Smooth muscle cell (in vitro differentiated cells): ENCODE data around the gene MYH6. TPM values are rescaled to one million over a fixed set of nuclear protein-coding genes. Genes with fewer than 3 reads are reported as not detected.

Experiments
- DNase-seq: peaks from one replicate; lab custom pipeline; 2025; ENCODE audit not compliant: unreplicated experiment; lab: John Stamatoyannopoulos, UW
- H2AFZ ChIP-seq: fragments of 200-600 bp; sonication (generic); 2 replicates; pipeline ENCODE4 v1.6.0; 2016; ENCODE audit warnings: antibody characterized with exemption, low read depth, mild to moderate bottlenecking
- H3F3A ChIP-seq: fragments of 200-600 bp; sonication (generic); 2 replicates; pipeline ENCODE4 v1.6.0; 2017; ENCODE audit warnings: antibody characterized with exemption, low read depth
- H3K27ac ChIP-seq: fragments of 200-600 bp; sonication (generic); 2 replicates; pipeline ENCODE4 v1.5.1; 2016; ENCODE audit warnings: low read depth, mild to moderate bottlenecking
- H3K27me3 ChIP-seq: fragments of 200-600 bp; sonication (generic); 2 replicates; pipeline ENCODE4 v1.6.1; 2016; ENCODE audit warnings: low read depth, mild to moderate bottlenecking
- H3K36me3 ChIP-seq: fragments of 200-600 bp; sonication (generic); 2 replicates; pipeline ENCODE4 v1.5.1; 2016; ENCODE audit warnings: low read depth
- H3K4me1 ChIP-seq: fragments of 200-600 bp; sonication (generic); 2 replicates; pipeline ENCODE4 v1.5.1; 2016; ENCODE audit warnings: low read depth
- H3K4me2 ChIP-seq: fragments of 200-600 bp; sonication (generic); 2 replicates; pipeline ENCODE4 v1.6.0; 2016; ENCODE audit warnings: mild to moderate bottlenecking
- H3K4me3 ChIP-seq: fragments of 200-600 bp; sonication (generic); 2 replicates; pipeline ENCODE4 v1.5.1; 2016; ENCODE audit warnings: mild to moderate bottlenecking
- H3K79me2 ChIP-seq: fragments of 200-600 bp; sonication (generic); 2 replicates; pipeline ENCODE4 v1.6.0; 2016; ENCODE audit warnings: low read depth, mild to moderate bottlenecking
- H3K9ac ChIP-seq: fragments of 200-600 bp; sonication (generic); 2 replicates; pipeline ENCODE4 v1.6.0; 2016; ENCODE audit warnings: low read depth
- H3K9me3 ChIP-seq: fragments of 200-600 bp; sonication (generic); replicated peaks from 2 replicates; pipeline ENCODE4 v1.5.1; 2016; ENCODE audit warnings: low read depth
- H4K20me1 ChIP-seq: fragments of 200-600 bp; sonication (generic); 2 replicates; pipeline ENCODE4 v1.6.0; 2016; ENCODE audit warnings: low read depth
- WGBS: methylation state at CpG from one replicate; pipeline ENCODE4 v1.1.7; 2016; ENCODE audit warnings: low lambda C conversion rate; 5-methylcytosine and 5-hydroxymethylcytosine counted together
- polyA plus RNA-seq: library from polyadenylated mRNA; unstranded; fragments of >200 nt; fragmentation: Nextera tagmentation; extraction: Ambion mirVana; gene quantifications from 2 replicates; pipeline ENCODE4 v1.2.1, GENCODE V29; 2016
- total RNA-seq: library from RNA; depleted of rRNA; stranded (reverse); fragments of >200 nt; gene quantifications from 2 replicates; pipeline ENCODE4 v1.2.3, GENCODE V29; 2014
- TF ChIP-seq, protein P1 (sequence below): fragments of 200-600 bp; sonication (generic); IDR thresholded peaks from 2 replicates; pipeline ENCODE4 v1.5.1; 2017; ENCODE audit warnings: borderline replicate concordance, mild to moderate bottlenecking, antibody characterized with exemption; ENCODE audit not compliant: insufficient read depth, poor library complexity, severe bottlenecking

The MYH6 gene
- total and polyA plus RNA-seq, 2 experiments from 2014 or later, result 0.23 TPM; not detected in 1

DNA sequence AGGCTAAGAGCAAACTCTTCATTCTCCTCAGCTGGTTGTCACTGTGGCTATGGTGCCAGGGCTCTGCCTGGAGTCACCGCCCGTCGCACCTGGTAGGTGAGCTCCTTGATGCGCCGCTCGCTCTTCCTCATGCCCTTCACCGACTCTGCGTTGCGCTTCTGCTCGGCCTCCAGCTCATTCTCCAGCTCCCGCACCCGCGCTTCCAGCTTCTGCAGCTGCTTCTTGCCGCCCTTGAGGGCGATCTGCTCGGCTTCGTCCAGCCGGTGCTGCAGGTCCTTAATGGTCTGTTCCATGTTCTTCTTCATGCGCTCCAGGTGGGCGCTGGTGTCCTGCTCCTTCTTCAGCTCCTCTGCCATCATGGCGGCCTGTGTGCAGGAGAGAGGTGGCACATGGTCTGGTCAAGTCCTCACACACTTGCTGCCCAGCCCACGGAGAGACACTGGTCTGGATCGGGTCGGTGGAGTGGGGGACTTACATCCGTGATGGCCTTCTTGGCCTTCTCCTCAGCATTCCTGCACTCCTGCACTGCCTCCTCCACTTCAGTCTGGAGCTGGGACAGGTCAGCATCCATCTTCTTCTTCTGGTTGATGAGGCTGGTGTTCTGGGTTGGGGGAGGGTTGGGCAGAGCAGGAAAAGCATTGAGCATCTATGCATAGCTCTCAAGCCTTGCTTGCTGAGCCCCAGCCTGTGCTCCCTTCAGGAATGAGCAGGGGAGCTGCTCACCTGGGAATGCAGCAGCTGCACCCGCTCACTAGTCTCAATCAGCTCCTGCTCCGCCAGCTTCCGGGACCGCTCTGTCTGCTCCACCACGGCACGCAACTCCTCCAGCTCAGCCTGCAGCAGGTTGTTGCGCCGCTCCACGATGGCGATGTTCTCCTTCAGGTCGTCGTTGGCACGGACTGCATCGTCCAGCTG, 7.1 kb upstream of the MYH6 start:
- Histone ChIP-seq H4K20me1 (no peaks in the 10 kb centered on the region), H3K4me2 (no peak overlapping the region), H3K4me1 (no peaks in the 10 kb centered on the region), H3K27me3 (no peaks in the 10 kb centered on the region), H3K27ac (no peak overlapping the region), H3K79me2 (no peaks in the 10 kb centered on the region), H3K9me3 (no peaks in the 10 kb centered on the region), H3K4me3 (no peak overlapping the region), H3K9ac (no peak overlapping the region), H3K36me3 (no peaks in the 10 kb centered on the region), H2AFZ (no peak overlapping the region), H3F3A (no peaks in the 10 kb centered on the region)
- no peak for DNase-seq
- 94% methylated on average over 39 of the region's 39 CpGs for WGBS
- TF ChIP-seq, protein P1, sequence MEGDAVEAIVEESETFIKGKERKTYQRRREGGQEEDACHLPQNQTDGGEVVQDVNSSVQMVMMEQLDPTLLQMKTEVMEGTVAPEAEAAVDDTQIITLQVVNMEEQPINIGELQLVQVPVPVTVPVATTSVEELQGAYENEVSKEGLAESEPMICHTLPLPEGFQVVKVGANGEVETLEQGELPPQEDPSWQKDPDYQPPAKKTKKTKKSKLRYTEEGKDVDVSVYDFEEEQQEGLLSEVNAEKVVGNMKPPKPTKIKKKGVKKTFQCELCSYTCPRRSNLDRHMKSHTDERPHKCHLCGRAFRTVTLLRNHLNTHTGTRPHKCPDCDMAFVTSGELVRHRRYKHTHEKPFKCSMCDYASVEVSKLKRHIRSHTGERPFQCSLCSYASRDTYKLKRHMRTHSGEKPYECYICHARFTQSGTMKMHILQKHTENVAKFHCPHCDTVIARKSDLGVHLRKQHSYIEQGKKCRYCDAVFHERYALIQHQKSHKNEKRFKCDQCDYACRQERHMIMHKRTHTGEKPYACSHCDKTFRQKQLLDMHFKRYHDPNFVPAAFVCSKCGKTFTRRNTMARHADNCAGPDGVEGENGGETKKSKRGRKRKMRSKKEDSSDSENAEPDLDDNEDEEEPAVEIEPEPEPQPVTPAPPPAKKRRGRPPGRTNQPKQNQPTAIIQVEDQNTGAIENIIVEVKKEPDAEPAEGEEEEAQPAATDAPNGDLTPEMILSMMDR, result no peak

GRCh38 chr14:23414254-23414653, 6.2 kb upstream of the MYH6 start:
- H2AFZ ChIP-seq, result no peak overlapping the region
- no peak overlapping the region for H3K9ac ChIP-seq
- H3K27me3 ChIP-seq, result no peaks in the 10 kb centered on the region
- no peak overlapping the region for H3K27ac ChIP-seq
- no peak overlapping the region for H3K4me2 ChIP-seq
- no peak overlapping the region for H3K4me3 ChIP-seq
- no peak for DNase-seq
- no peaks in the 10 kb centered on the region for H3K9me3 ChIP-seq
- H3K36me3 ChIP-seq, result no peaks in the 10 kb centered on the region
- TF ChIP-seq, protein P1, result no peak
- H3K4me1 ChIP-seq, result no peaks in the 10 kb centered on the region
- H4K20me1 ChIP-seq, result no peaks in the 10 kb centered on the region
- H3F3A ChIP-seq, result no peaks in the 10 kb centered on the region
- WGBS, result 77% methylated on average over 3 of the region's 3 CpGs
- H3K79me2 ChIP-seq, result no peaks in the 10 kb centered on the region

- H3K79me2 ChIP-seq, result no peaks in the 10 kb centered on the region
- no peaks in the 10 kb centered on the region for H3K36me3 ChIP-seq
- H3K4me2 ChIP-seq, result no peak overlapping the region
- H4K20me1 ChIP-seq, result no peaks in the 10 kb centered on the region
- H3K9ac ChIP-seq, result no peak overlapping the region
- H3K9me3 ChIP-seq, result no peaks in the 10 kb centered on the region
- no peak overlapping the region for H3K4me3 ChIP-seq
- H3K4me1 ChIP-seq, result no peaks in the 10 kb centered on the region
- no peak for DNase-seq
- no peaks in the 10 kb centered on the region for H3K27me3 ChIP-seq
- 93% methylated on average over 16 of the region's 16 CpGs for WGBS
- no peak overlapping the region for H2AFZ ChIP-seq
- H3F3A ChIP-seq, result no peaks in the 10 kb centered on the region
- TF ChIP-seq, protein P1, result no peak
- no peak overlapping the region for H3K27ac ChIP-seq
Observed at GRCh38 chr14:23413681-23414080, 5.6 kb upstream of the MYH6 start.
